Adrenal gland (tissue), 12 donors: ENCODE data around the gene DIP2C. TPM values are rescaled to one million over a fixed set of nuclear protein-coding genes. Genes with fewer than 3 reads are reported as not detected.
"Not testable (repeated sequence)": the region's sequence is repeated elsewhere in the genome, so short reads cannot be mapped to it uniquely, and the experiment has no call there.

Source experiments
- DNase-seq, 7 donors: peaks; one replicate each; pipeline ENCODE4 v3.0.0-alpha.2; 2019 to 2020
- H3K27ac ChIP-seq, 5 donors: fragments of 200-600 bp; sonication (generic) in 4 of 5; 1 replicate in 3 of 5; 2 replicates in 2 of 5; pipeline versions ENCODE4 v1.5.1 to v1.8.0; 2016 to 2020; ENCODE audit warnings: mild to moderate bottlenecking in 1 of 5
- H3K27me3 ChIP-seq: fragments of 200-600 bp; 2 replicates; pipeline ENCODE4 v1.8.0; 2021
- H3K36me3 ChIP-seq, 2 donors: fragments of 200-600 bp; replicated peaks in 1 of 2; 1 replicate in 1 of 2; 2 replicates in 1 of 2; pipeline versions ENCODE4 v1.5.1 to v1.8.0; 2018 to 2022
- H3K4me1 ChIP-seq, 2 donors: fragments of 200-600 bp; replicated peaks in 1 of 2; 1 replicate in 1 of 2; 2 replicates in 1 of 2; pipeline versions ENCODE4 v1.5.1 to v1.8.0; 2018 to 2021
- H3K4me3 ChIP-seq, 4 donors: fragments of 200-600 bp; sonication (generic) in 3 of 4; one replicate each; pipeline ENCODE4 v1.5.1; 2016 to 2018
- H3K9me3 ChIP-seq, 3 donors: fragments of 200-600 bp; sonication (generic) in 1 of 3; replicated peaks in 1 of 3; 1 replicate in 2 of 3; 2 replicates in 1 of 3; pipeline versions ENCODE4 v1.5.1 to v1.8.0; 2016 to 2021
- POLR2A ChIP-seq, 2 donors: fragments of 450-650 bp; IDR thresholded peaks; one replicate each; pipeline ENCODE4 v1.6.1; 2017; ENCODE audit warnings: antibody characterized with exemption in 2 of 2, mild to moderate bottlenecking in 2 of 2, moderate library complexity in 1 of 2
- WGBS, 4 donors: extraction: QIAGEN DNeasy Blood & Tissue Kit in 2 of 4; methylation state at CpG; one replicate each; pipeline versions ENCODE4 v1.1.5 to v1.1.7; 2013 to 2017; 5-methylcytosine and 5-hydroxymethylcytosine counted together
- intact Hi-C, 2 donors: fragments of 100-400 bp; cut with DNase I; formaldehyde crosslinking; loops; one replicate each; pipeline versions ENCODE4 v1.14.1 to v1.15.0; 2022 to 2023
- polyA plus RNA-seq, 3 donors: library from polyadenylated mRNA; stranded (reverse); fragments of 200-250 nt in 2 of 3; fragments of 350-450 nt in 1 of 3; fragmentation: Illumina TruSeq in 1 of 3; extraction: RNeasy Lipid Tissue Mini Kit (QIAGEN cat#74804) in 1 of 3; gene quantifications; one replicate each; pipeline ENCODE4 v1.2.3, GENCODE V29; 2013 to 2014
- total RNA-seq, 9 donors: library from RNA; depleted of rRNA in 4 of 9; stranded (reverse); fragments of >200 nt in 4 of 9; fragments of 120-200 nt in 1 of 9; fragmentation: NEBNext Ultra II Directional in 1 of 9; extraction: Animal tissue kit (Norgen Biotek cat#: 25700) in 1 of 9; gene quantifications; one replicate each; pipeline versions ENCODE4 v1.1.0 to v1.2.4, GENCODE V29; 2013 to 2023
- TF ChIP-seq, protein P1 (sequence below), 6 experiments: fragments of 450-650 bp in 4 of 6; fragments of 200-600 bp in 2 of 6; sonication (generic) in 1 of 6; IDR thresholded peaks; 1 replicate in 5 of 6; 2 replicates in 1 of 6; pipeline versions ENCODE4 v1.5.1 to v1.8.0; 2016 to 2021; ENCODE audit warnings: antibody characterized with exemption in 6 of 6, mild to moderate bottlenecking in 2 of 6, moderate library complexity in 1 of 6
- donor health status: healthy with polysubstance abuse.
- donor health status: Bipolar disorder and iron deficiency.
- donor health status: DM: yes; HTN: yes; CAD: no.
- donor health status: DM: no; HTN: no; CAD: no.
- donor health status: DM: no; HTN: no; CAD: no.
- donor health status: DM: yes; HTN: yes; CAD: no.

The DIP2C gene
- total and polyA plus RNA-seq, 12 donors, result 4.8 to 23.9 (median 19.7) TPM

DNA sequence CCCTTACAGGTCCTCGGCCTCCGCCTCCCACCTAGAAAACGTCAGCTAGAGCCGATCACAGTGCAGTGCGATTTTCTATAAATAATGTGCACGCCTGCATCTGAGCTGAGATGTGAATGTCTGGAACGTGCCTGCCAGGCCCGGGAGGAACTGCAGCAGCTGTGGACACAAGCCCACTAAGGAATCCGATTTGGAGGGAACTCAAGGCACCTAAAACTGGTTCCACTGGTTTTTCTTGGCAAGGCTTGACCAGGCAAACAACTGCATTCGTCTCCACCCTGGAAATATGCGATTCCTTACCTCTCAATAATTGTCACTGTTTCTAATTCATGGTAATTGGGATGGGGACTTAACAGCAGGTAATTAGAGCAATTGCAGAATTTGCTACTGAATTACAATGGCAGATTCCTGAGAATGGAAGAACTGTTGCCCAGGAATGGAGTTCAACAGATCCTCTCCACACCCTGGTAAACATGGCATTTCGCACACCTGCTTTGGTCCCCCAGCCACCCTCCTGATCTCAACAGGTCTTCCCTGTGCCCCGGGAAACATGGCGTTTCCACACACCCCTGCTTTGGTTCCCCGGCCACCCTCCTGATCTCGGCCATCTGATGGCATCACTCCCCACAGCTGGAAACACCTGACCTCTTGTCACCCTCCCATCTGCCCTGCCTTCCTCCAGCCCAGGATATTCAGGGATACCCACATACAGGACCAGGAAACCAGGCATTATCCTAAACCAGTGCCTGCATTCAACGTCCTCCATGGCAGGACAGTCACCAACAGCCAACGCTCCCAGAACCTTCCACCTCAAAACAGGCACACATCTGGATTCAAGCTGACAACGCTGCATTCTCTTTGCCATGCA, 76.0 kb downstream of the DIP2C start:
- TF ChIP-seq, protein P1, sequence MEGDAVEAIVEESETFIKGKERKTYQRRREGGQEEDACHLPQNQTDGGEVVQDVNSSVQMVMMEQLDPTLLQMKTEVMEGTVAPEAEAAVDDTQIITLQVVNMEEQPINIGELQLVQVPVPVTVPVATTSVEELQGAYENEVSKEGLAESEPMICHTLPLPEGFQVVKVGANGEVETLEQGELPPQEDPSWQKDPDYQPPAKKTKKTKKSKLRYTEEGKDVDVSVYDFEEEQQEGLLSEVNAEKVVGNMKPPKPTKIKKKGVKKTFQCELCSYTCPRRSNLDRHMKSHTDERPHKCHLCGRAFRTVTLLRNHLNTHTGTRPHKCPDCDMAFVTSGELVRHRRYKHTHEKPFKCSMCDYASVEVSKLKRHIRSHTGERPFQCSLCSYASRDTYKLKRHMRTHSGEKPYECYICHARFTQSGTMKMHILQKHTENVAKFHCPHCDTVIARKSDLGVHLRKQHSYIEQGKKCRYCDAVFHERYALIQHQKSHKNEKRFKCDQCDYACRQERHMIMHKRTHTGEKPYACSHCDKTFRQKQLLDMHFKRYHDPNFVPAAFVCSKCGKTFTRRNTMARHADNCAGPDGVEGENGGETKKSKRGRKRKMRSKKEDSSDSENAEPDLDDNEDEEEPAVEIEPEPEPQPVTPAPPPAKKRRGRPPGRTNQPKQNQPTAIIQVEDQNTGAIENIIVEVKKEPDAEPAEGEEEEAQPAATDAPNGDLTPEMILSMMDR (IDR thresholded peaks at IDR 0.05), result no peak
- TF ChIP-seq POLR2A (IDR thresholded peaks at IDR 0.05), result no peak
- no peak overlapping the region for H3K4me3 ChIP-seq
- intact Hi-C loops, result no loop called here
- DNase-seq, result no peak
- H3K4me1 ChIP-seq, result peaks cover 0 to 10% of the 10 kb centered on the region in 2 donors
- H3K27ac ChIP-seq, result no peak overlapping the region
- H3K27me3 ChIP-seq, result no peaks in the 10 kb centered on the region
- no peaks in the 10 kb centered on the region for H3K9me3 ChIP-seq
- WGBS, 4 donors, result 79 to 86% (median 85%) methylated on average over 18 to 19 of the region's 19 CpGs
- H3K36me3 ChIP-seq, result no peaks in the 10 kb centered on the region

DNA sequence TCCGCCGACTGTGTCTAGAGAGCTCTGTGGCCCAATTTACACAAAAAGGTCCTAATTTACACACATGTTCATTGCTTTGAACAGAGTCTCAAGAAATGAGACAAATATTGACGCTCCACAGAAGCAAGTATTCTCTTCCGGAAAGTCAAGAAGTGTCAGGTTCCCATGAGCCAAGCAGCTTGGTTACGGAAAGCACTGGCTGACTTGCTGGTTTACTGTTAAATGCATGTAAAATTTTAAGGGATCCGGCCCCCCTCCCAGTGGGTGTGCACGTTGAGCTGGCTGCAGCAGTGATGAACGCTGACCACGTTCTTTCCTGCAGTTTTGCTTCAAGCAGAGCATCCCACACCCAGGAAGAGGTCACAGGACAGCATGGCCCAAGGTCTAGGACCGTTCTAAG, 76.8 kb downstream of the DIP2C start:
- Histone ChIP-seq H3K4me1 (peaks cover 0 to 10% of the 10 kb centered on the region in 2 donors), H3K27ac (no peak overlapping the region), H3K4me3 (no peak overlapping the region), H3K36me3 (no peaks in the 10 kb centered on the region), H3K9me3 (no peaks in the 10 kb centered on the region), H3K27me3 (no peaks in the 10 kb centered on the region)
- no peak for TF ChIP-seq POLR2A (IDR thresholded peaks at IDR 0.05)
- TF ChIP-seq, protein P1 (IDR thresholded peaks at IDR 0.05), result no peak
- intact Hi-C loops, result no loop called here
- no peak for DNase-seq
- WGBS, 4 donors, result 83 to 86% (median 85%) methylated on average over 9 to 10 of the region's 10 CpGs

DNA sequence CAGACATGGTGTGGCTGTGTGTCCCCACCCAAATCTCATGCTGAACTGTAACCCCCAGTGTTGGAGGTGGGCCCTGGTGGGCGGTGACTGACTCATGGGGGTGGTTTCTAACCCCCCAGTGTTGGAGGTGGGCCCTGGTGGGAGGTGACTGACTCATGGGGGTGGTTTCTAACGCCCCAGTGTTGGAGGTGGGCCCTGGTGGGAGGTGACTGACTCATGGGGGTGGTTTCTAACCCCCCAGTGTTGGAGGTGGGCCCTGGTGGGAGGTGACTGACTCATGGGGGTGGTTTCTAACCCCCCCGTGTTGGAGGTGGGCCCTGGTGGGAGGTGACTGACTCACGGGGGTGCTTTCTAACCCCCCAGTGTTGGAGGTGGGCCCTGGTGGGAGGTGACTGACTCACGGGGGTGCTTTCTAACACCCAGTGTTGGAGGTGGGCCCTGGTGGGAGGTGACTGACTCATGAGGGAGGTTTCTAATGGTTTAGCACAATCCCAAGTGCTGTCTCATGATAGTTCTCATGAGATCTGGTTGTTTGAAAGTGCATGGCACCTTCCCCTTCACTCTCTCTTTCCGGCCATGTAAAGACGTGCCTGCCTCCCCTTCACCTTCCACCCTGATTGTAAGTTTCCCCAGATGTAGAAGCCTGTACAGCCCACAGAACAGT, 78.7 kb downstream of the DIP2C start:
- intact Hi-C loops, H3K27ac ChIP-seq, H3K27me3 ChIP-seq, H3K4me1 ChIP-seq, H3K4me3 ChIP-seq, H3K36me3 ChIP-seq, DNase-seq, H3K9me3 ChIP-seq: not testable (repeated sequence)
- WGBS, 4 donors, result 79 to 98% (median 84%) methylated on average over 6 to 7 of the region's 7 CpGs

DNA sequence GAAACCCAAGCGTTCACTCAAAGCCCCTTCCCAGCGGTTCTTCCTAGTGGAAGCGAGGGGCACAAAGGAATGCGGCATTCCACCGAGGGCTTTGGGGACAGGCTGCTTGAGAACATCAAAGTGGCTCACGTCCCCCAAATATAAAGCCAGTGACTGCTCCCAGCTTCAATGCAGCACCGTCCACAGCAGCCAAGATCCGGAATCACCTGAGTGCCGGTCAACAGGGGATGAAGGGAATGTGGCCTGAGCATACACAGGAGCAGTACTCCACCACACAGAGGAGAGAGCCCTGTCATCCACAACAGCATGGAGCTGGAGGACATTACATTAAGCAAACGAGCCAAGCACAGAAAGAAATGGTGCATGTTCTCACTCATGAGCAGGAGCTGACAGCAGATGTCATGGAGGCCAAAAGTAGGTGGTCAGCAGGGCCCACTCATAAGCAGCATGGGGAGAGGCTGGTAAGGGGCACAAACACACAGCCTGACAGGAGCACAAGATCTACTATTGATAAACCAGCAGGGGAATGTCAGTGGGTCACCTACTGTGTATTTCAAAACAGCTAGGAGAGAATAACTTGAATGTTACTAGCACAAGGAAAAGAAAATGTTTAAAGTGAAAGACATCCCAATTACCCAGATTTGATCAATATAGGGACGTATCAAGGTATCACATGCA, 79.5 kb downstream of the DIP2C start:
- WGBS, 4 donors, result 80 to 86% (median 84%) methylated on average over 11 of the region's 11 CpGs
- H3K27me3 ChIP-seq, result no peaks in the 10 kb centered on the region
- intact Hi-C loops, result no loop called here
- H3K36me3 ChIP-seq, result no peaks in the 10 kb centered on the region
- H3K27ac ChIP-seq, result no peak overlapping the region
- peaks cover 0 to 10% of the 10 kb centered on the region in 2 donors for H3K4me1 ChIP-seq
- TF ChIP-seq, protein P1 (IDR thresholded peaks at IDR 0.05), result no peak
- TF ChIP-seq POLR2A (IDR thresholded peaks at IDR 0.05), result no peak
- no peak overlapping the region for H3K4me3 ChIP-seq
- H3K9me3 ChIP-seq, result no peaks in the 10 kb centered on the region
- peak in 1 of 7 donors; percentile 9 for DNase-seq
